GM23338 (cell line): ENCODE measurements around the gene DDX24.

ENCODE experiments used
- CREB1 ChIP-seq: fragments of 250-450 bp; sonication (Bioruptor Pico); IDR thresholded peaks from 2 replicates; pipeline ENCODE4 v1.5.0; 2020; ENCODE audit warnings: low read depth, mild to moderate bottlenecking, moderate library complexity
- CTCF ChIP-seq, 2 experiments: fragments of 200-600 bp in 1 of 2; sonication (generic) in 1 of 2; conservative IDR thresholded peaks; 2 replicates each; pipeline versions ENCODE4 v1.5.1 to v1.6.1; 2016 to 2017; ENCODE audit warnings: antibody characterized with exemption in 2 of 2, low read depth in 2 of 2, mild to moderate bottlenecking in 2 of 2, moderate library complexity in 1 of 2
- ETS1 ChIP-seq: IDR thresholded peaks from 2 replicates; pipeline ENCODE4 v1.6.1; 2016; ENCODE audit warnings: antibody characterized with exemption
- EZH2 ChIP-seq: fragments of 200-600 bp; sonication (generic); IDR thresholded peaks from one replicate; pipeline ENCODE4 v1.8.0; 2017; ENCODE audit warnings: antibody characterized with exemption, mild to moderate bottlenecking, low read depth; ENCODE audit not compliant: unreplicated experiment
- EZH2phosphoT487 ChIP-seq: fragments of 200-600 bp; sonication (generic); IDR thresholded peaks from one replicate; pipeline ENCODE4 v1.8.1; 2018; ENCODE audit warnings: antibody characterized with exemption; ENCODE audit not compliant: unreplicated experiment
- POLR2AphosphoS5 ChIP-seq: IDR thresholded peaks from 2 replicates; pipeline ENCODE4 v1.6.1; 2016; ENCODE audit warnings: antibody characterized with exemption, low read depth
- REST ChIP-seq: IDR thresholded peaks from one replicate; pipeline ENCODE4 v1.6.1; 2018; ENCODE audit warnings: antibody characterized with exemption; ENCODE audit not compliant: unreplicated experiment
- STAT1 ChIP-seq: IDR thresholded peaks from one replicate; pipeline ENCODE4 v1.6.1; 2016; ENCODE audit warnings: antibody characterized with exemption; ENCODE audit not compliant: unreplicated experiment
- ZNF114 ChIP-seq: fragments of 250-450 bp; sonication (Bioruptor Pico); IDR thresholded peaks from 2 replicates; pipeline ENCODE4 v1.5.0; 2020; ENCODE audit warnings: mild to moderate bottlenecking, moderate library complexity

GRCh38 chr14:94016446-94016976 lies 64.5 kb downstream of the DDX24 start:
- TF ChIP-seq POLR2AphosphoS5 (no peak), CTCF (conservative IDR thresholded peaks at IDR 0.05; ENCODE audit: low read depth in 2 of 2) (no peak), EZH2 (no peak), EZH2phosphoT487 (no peak), CREB1 (CRISPR knock-in tag) (no peak), REST (no peak), STAT1 (no peak), ETS1 (no peak), ZNF114 (CRISPR knock-in tag) (no peak)
